Measurements from ENCODE around the gene KRTAP2-4. TPM values are rescaled to one million over a fixed set of nuclear protein-coding genes. Genes with fewer than 3 reads are reported as not detected.
A peak's percentile ranks its signal among the peaks of the same experiment; 100 is the strongest.

KRTAP2-4 gene
- total RNA-seq, 2 donors from 2014 or later: not detected

- Mint-ChIP-seq H3K9me3 (no peaks in the 10 kb centered on the region), H3K27me3 (peaks cover 33% of the 10 kb centered on the region), H3K4me1 (no peaks in the 10 kb centered on the region), H3K4me3 (no peak within 1 kb of the TSS), H3K27ac (no peak within 1 kb of the TSS), H3K36me3 (ENCODE audit: low read depth) (no peaks in the 10 kb centered on the region)
- peak; percentile 21 for ATAC-seq (replicated peaks)
Measured at GRCh38 chr17:41026715-41027471, 38.8 kb downstream of the KRTAP2-4 start, which contains the start of gene KRTAP1-5. Gene KRTAP1-5 (minus strand): TSS chr17:41027208. CDS start chr17:41027155, 53 bp downstream.

- Mint-ChIP-seq H3K4me1 (no peaks in the 10 kb centered on the region), H3K27me3 (peaks cover 19% of the 10 kb centered on the region), H3K27ac (no peak overlapping the region), H3K36me3 (ENCODE audit: low read depth) (no peaks in the 10 kb centered on the region), H3K4me3 (no peak overlapping the region), H3K9me3 (no peaks in the 10 kb centered on the region)
- ATAC-seq (replicated peaks): no peak
Measured at GRCh38 chr17:41024697-41025096, 41.0 kb downstream of the KRTAP2-4 start.

- Mint-ChIP-seq H3K4me1 (no peaks in the 10 kb centered on the region), H3K4me3 (no peak overlapping the region), H3K27ac (no peak overlapping the region), H3K36me3 (ENCODE audit: low read depth) (no peaks in the 10 kb centered on the region), H3K9me3 (no peaks in the 10 kb centered on the region), H3K27me3 (peaks cover 16% of the 10 kb centered on the region)
- no peak for ATAC-seq (replicated peaks)
Measured at GRCh38 chr17:41020336-41020735, 45.3 kb downstream of the KRTAP2-4 start.

GRCh38 chr17:41019415-41019814 lies 46.3 kb downstream of the KRTAP2-4 start:
- no peak for ATAC-seq (replicated peaks)
- Mint-ChIP-seq H3K27ac (no peak overlapping the region), H3K27me3 (peaks cover 13% of the 10 kb centered on the region), H3K9me3 (no peaks in the 10 kb centered on the region), H3K4me3 (no peak overlapping the region), H3K36me3 (ENCODE audit: low read depth) (no peaks in the 10 kb centered on the region), H3K4me1 (no peaks in the 10 kb centered on the region)

- Mint-ChIP-seq H3K4me1 (no peaks in the 10 kb centered on the region), H3K9me3 (no peaks in the 10 kb centered on the region), H3K27me3 (peaks cover 13% of the 10 kb centered on the region), H3K27ac (no peak overlapping the region), H3K4me3 (no peak overlapping the region), H3K36me3 (ENCODE audit: low read depth) (no peaks in the 10 kb centered on the region)
- no peak for ATAC-seq (replicated peaks)
Measured at GRCh38 chr17:41018541-41018940, 47.1 kb downstream of the KRTAP2-4 start.

GRCh38 chr17:41016578-41017215 lies 49.0 kb downstream of the KRTAP2-4 start:
- ATAC-seq (replicated peaks): no peak

GRCh38 chr17:41015454-41015853 lies 50.2 kb downstream of the KRTAP2-4 start:
- no peaks in the 10 kb centered on the region for H3K36me3 Mint-ChIP-seq (ENCODE audit: low read depth)
- no peak for ATAC-seq (replicated peaks)
- no peaks in the 10 kb centered on the region for H3K9me3 Mint-ChIP-seq
- H3K4me3 Mint-ChIP-seq: no peak overlapping the region
- H3K27ac Mint-ChIP-seq: no peak overlapping the region
- H3K4me1 Mint-ChIP-seq: no peaks in the 10 kb centered on the region
- H3K27me3 Mint-ChIP-seq: peaks cover 8% of the 10 kb centered on the region

More at GRCh38 chr17:41016578-41017215, 49.0 kb downstream of the KRTAP2-4 start:
- H3K9me3 Mint-ChIP-seq: no peaks in the 10 kb centered on the region
- H3K4me1 Mint-ChIP-seq: no peaks in the 10 kb centered on the region
- no peak overlapping the region for H3K27ac Mint-ChIP-seq
- H3K27me3 Mint-ChIP-seq: peaks cover 8% of the 10 kb centered on the region
- no peaks in the 10 kb centered on the region for H3K36me3 Mint-ChIP-seq (ENCODE audit: low read depth)
- H3K4me3 Mint-ChIP-seq: no peak overlapping the region

Other genes starting within 250 kb of the KRTAP2-4 start
- 10 to 100 TPM; 29.0 to 45.9 TPM for gene KRT10, start 243.3 kb downstream of the KRTAP2-4 start, total RNA-seq
- gene KRT12, start 198.7 kb downstream of the KRTAP2-4 start, total RNA-seq: not detected
- gene KRT20, start 180.6 kb downstream of the KRTAP2-4 start, total RNA-seq: not detected
- under 1 TPM in 1 of 2 donors, not detected in 1; 0.50 TPM for gene KRT23, start 128.2 kb downstream of the KRTAP2-4 start, total RNA-seq
- gene KRT39, start 98.9 kb downstream of the KRTAP2-4 start, total RNA-seq: not detected
- not detected for gene KRT40, start 81.6 kb downstream of the KRTAP2-4 start, total RNA-seq
- not detected for gene KRTAP3-3, start 71.7 kb downstream of the KRTAP2-4 start, total RNA-seq
- not detected for gene KRTAP3-2, start 66.0 kb downstream of the KRTAP2-4 start, total RNA-seq
- not detected for gene KRTAP3-1, start 56.8 kb downstream of the KRTAP2-4 start, total RNA-seq
- gene KRTAP1-5, start 38.7 kb downstream of the KRTAP2-4 start, total RNA-seq: not detected
- gene KRTAP1-4, start 35.7 kb downstream of the KRTAP2-4 start, total RNA-seq: not detected
- not detected for gene KRTAP1-3, start 31.0 kb downstream of the KRTAP2-4 start, total RNA-seq
- gene KRTAP1-1, start 24.4 kb downstream of the KRTAP2-4 start, total RNA-seq: not detected
- gene KRTAP2-1, start 18.6 kb downstream of the KRTAP2-4 start, total RNA-seq: not detected
- gene KRTAP2-2, start 10.6 kb downstream of the KRTAP2-4 start, total RNA-seq: not detected
- gene KRTAP2-3, start 5.8 kb downstream of the KRTAP2-4 start, total RNA-seq: not detected
- not detected for gene KRTAP4-7, start 18.3 kb upstream of the KRTAP2-4 start, total RNA-seq
- gene KRTAP4-8, start 32.3 kb upstream of the KRTAP2-4 start, total RNA-seq: not detected
- not detected for gene KRTAP4-16, start 36.3 kb upstream of the KRTAP2-4 start, total RNA-seq
- gene KRTAP4-9, start 39.5 kb upstream of the KRTAP2-4 start, total RNA-seq: not detected
- gene KRTAP4-11, start 52.5 kb upstream of the KRTAP2-4 start, total RNA-seq: not detected
- gene KRTAP4-12, start 58.3 kb upstream of the KRTAP2-4 start, total RNA-seq: not detected
- gene KRTAP4-6, start 74.7 kb upstream of the KRTAP2-4 start, total RNA-seq: not detected
- gene KRTAP4-5, start 83.9 kb upstream of the KRTAP2-4 start, total RNA-seq: not detected
- gene KRTAP4-4, start 94.9 kb upstream of the KRTAP2-4 start, total RNA-seq: not detected
- gene KRTAP4-3, start 102.3 kb upstream of the KRTAP2-4 start, total RNA-seq: not detected
- gene KRTAP4-2, start 112.3 kb upstream of the KRTAP2-4 start, total RNA-seq: not detected
- not detected for gene KRTAP4-1, start 119.0 kb upstream of the KRTAP2-4 start, total RNA-seq
- not detected for gene KRTAP9-1, start 124.0 kb upstream of the KRTAP2-4 start, total RNA-seq
- not detected for gene KRTAP9-2, start 160.8 kb upstream of the KRTAP2-4 start, total RNA-seq
- not detected for gene KRTAP9-3, start 166.6 kb upstream of the KRTAP2-4 start, total RNA-seq
- gene KRTAP9-8, start 172.1 kb upstream of the KRTAP2-4 start, total RNA-seq: not detected
- gene KRTAP9-4, start 183.8 kb upstream of the KRTAP2-4 start, total RNA-seq: not detected
- gene KRTAP9-9, start 189.5 kb upstream of the KRTAP2-4 start, total RNA-seq: not detected
- not detected for gene KRTAP9-6, start 199.5 kb upstream of the KRTAP2-4 start, total RNA-seq
- not detected for gene KRTAP9-7, start 209.8 kb upstream of the KRTAP2-4 start, total RNA-seq
- gene KRTAP29-1, start 237.0 kb upstream of the KRTAP2-4 start, total RNA-seq: not detected
- under 1 TPM; 0.15 to 0.26 TPM for gene KRTAP16-1, start 243.4 kb upstream of the KRTAP2-4 start, total RNA-seq
- gene KRTAP17-1, start 249.8 kb upstream of the KRTAP2-4 start, total RNA-seq: not detected